Measurements from ENCODE around the gene DDX1. TPM values are rescaled to one million over a fixed set of nuclear protein-coding genes. Genes with fewer than 3 reads are reported as not detected.

Gene DDX1
- polyA plus RNA-seq, 3 donors = 14.1 to 35.4 (median 30.1) TPM

GRCh38 chr2:15633971-15634346, 42.3 kb downstream of the DDX1 start:
- H3K79me2 ChIP-seq (ENCODE audit: insufficient read depth, low read length) = no peaks in the 10 kb centered on the region
- no CpG with 5 or more reads among the region's 3 CpGs for WGBS (ENCODE audit: insufficient coverage)
- H3K36me3 Mint-ChIP-seq = peaks cover 68 to 72% of the 10 kb centered on the region in 2 donors
- H3K27ac ChIP-seq (ENCODE audit: low read depth in 1 of 2, low read length in 2 of 2) = no peak overlapping the region
- H3K27ac Mint-ChIP-seq = no peak overlapping the region
- DNase-seq = no peak
- H2AFZ ChIP-seq (ENCODE audit: insufficient read depth, low read depth, low read length, poor library complexity, severe bottlenecking) = no peak overlapping the region
- no peak overlapping the region for H3K4me2 ChIP-seq (replicated peaks; ENCODE audit: extremely low read depth, low read length, poor library complexity, severe bottlenecking)
- TF ChIP-seq CTCF (IDR thresholded peaks at IDR 0.05) = no peak
- no peak overlapping the region for H3K4me3 ChIP-seq (replicated peaks in 1 of 3; ENCODE audit: low read depth in 2 of 3, low read length in 3 of 3)
- peaks cover 0 to 2% (median under 1%) of the 10 kb centered on the region in 3 donors for H3K27me3 Mint-ChIP-seq (ENCODE audit: low read depth in 3 of 3)
- H3K9ac ChIP-seq (ENCODE audit: insufficient read depth, low read length, poor library complexity, severe bottlenecking) = no peak overlapping the region
- no peaks in the 10 kb centered on the region for H3K9me3 Mint-ChIP-seq
- intact Hi-C loops (cut with micrococcal nuclease) = loop anchor here in 1 of 2 donors (10.0 kb wide), 1 partner anchor 871 kb away; no protein-coding TSS in a partner anchor
- H3K4me1 Mint-ChIP-seq = no peaks in the 10 kb centered on the region
- H4K20me1 ChIP-seq (ENCODE audit: insufficient read depth, low read length) = no peaks in the 10 kb centered on the region
- no peak overlapping the region for H3K4me3 Mint-ChIP-seq
- H3K4me1 ChIP-seq (ENCODE audit: control insufficient read depth in 1 of 2, insufficient read depth in 2 of 2, low read length in 2 of 2) = no peaks in the 10 kb centered on the region
- no peaks in the 10 kb centered on the region for H3K27me3 ChIP-seq (ENCODE audit: control insufficient read depth in 2 of 2, insufficient read depth in 2 of 2, low read length in 2 of 2)
- H3K36me3 ChIP-seq (replicated peaks in 1 of 2; ENCODE audit: control insufficient read depth in 1 of 2, insufficient read depth in 2 of 2, low read length in 2 of 2) = peaks cover 60 to 76% of the 10 kb centered on the region in 2 donors
- no peaks in the 10 kb centered on the region for H3K9me3 ChIP-seq (replicated peaks in 1 of 2; ENCODE audit: control insufficient read depth in 1 of 2, insufficient read depth in 1 of 2, low read length in 2 of 2)

- Mint-ChIP-seq H3K27me3 (ENCODE audit: low read depth in 3 of 3) (peaks cover 0 to 3% (median 2%) of the 10 kb centered on the region in 3 donors), H3K27ac (no peak overlapping the region), H3K36me3 (peaks cover 59 to 66% of the 10 kb centered on the region in 2 donors), H3K4me3 (no peak overlapping the region), H3K4me1 (peaks cover 2% of the 10 kb centered on the region), H3K9me3 (no peaks in the 10 kb centered on the region)
- Histone ChIP-seq H3K36me3 (replicated peaks in 1 of 2; ENCODE audit: control insufficient read depth in 1 of 2, insufficient read depth in 2 of 2, low read length in 2 of 2) (peaks cover 50 to 66% of the 10 kb centered on the region in 2 donors), H3K4me1 (ENCODE audit: control insufficient read depth in 1 of 2, insufficient read depth in 2 of 2, low read length in 2 of 2) (peaks cover 1 to 2% of the 10 kb centered on the region in 2 donors), H3K4me3 (replicated peaks in 1 of 3; ENCODE audit: low read depth in 2 of 3, low read length in 3 of 3) (no peak overlapping the region), H3K27me3 (ENCODE audit: control insufficient read depth in 2 of 2, insufficient read depth in 2 of 2, low read length in 2 of 2) (no peaks in the 10 kb centered on the region), H3K27ac (ENCODE audit: low read depth in 1 of 2, low read length in 2 of 2) (no peak overlapping the region), H3K9me3 (replicated peaks in 1 of 2; ENCODE audit: control insufficient read depth in 1 of 2, insufficient read depth in 1 of 2, low read length in 2 of 2) (no peaks in the 10 kb centered on the region), H3K79me2 (ENCODE audit: insufficient read depth, low read length) (no peaks in the 10 kb centered on the region), H2AFZ (ENCODE audit: insufficient read depth, low read depth, low read length, poor library complexity, severe bottlenecking) (no peak overlapping the region), H3K4me2 (replicated peaks; ENCODE audit: extremely low read depth, low read length, poor library complexity, severe bottlenecking) (no peak overlapping the region), H4K20me1 (ENCODE audit: insufficient read depth, low read length) (no peaks in the 10 kb centered on the region), H3K9ac (ENCODE audit: insufficient read depth, low read length, poor library complexity, severe bottlenecking) (no peak overlapping the region)
- TF ChIP-seq CTCF (IDR thresholded peaks at IDR 0.05) = no peak
- intact Hi-C loops (cut with micrococcal nuclease) = loop anchor here (5.0 to 10.0 kb wide), 2 partner anchors 870 to 872 kb away; no protein-coding TSS in a partner anchor
- DNase-seq = no peak
- WGBS (ENCODE audit: insufficient coverage) = no CpG with 5 or more reads among the region's 1 CpG
Observed at GRCh38 chr2:15634846-15635490, 43.3 kb downstream of the DDX1 start.
